Upper lobe of left lung (tissue), 6 donors: ENCODE measurements around the gene ARRDC1. TPM values are rescaled to one million over a fixed set of nuclear protein-coding genes. Genes with fewer than 3 reads are reported as not detected.
A peak's percentile ranks its signal among the peaks of the same experiment; 100 is the strongest.
"Not testable (repeated sequence)": the region's sequence is repeated elsewhere in the genome, so short reads cannot be mapped to it uniquely, and the experiment has no call there.

Source experiments
- ATAC-seq, 2 donors: fragments of 200-7000 bp; cut with Tn5 transposase; one replicate each; pipeline ENCODE4 v1.9.1; 2022; ENCODE audit warnings: mild to moderate bottlenecking in 2 of 2, moderate library complexity in 2 of 2; ENCODE audit not compliant: low FRiP score in 2 of 2
- DNase-seq, 2 donors: peaks; one replicate each; pipeline ENCODE4 v3.0.0-alpha.2; 2019 to 2020
- H3K27ac ChIP-seq, 4 donors: fragments of 200-600 bp; sonication (generic); one replicate each; pipeline ENCODE4 v1.5.1; 2016 to 2019
- H3K27me3 ChIP-seq, 4 donors: fragments of 200-600 bp; sonication (generic); one replicate each; pipeline ENCODE4 v1.5.1; 2017 to 2019
- H3K36me3 ChIP-seq, 4 donors: fragments of 200-600 bp; sonication (generic); one replicate each; pipeline ENCODE4 v1.5.1; 2016 to 2019
- H3K4me1 ChIP-seq, 4 donors: fragments of 200-600 bp; sonication (generic); one replicate each; pipeline ENCODE4 v1.5.1; 2018 to 2019
- H3K4me3 ChIP-seq, 4 donors: fragments of 200-600 bp; sonication (generic); one replicate each; pipeline ENCODE4 v1.5.1; 2017 to 2019; ENCODE audit warnings: mild to moderate bottlenecking in 2 of 4, moderate library complexity in 1 of 4
- H3K9me3 ChIP-seq, 4 donors: fragments of 200-600 bp; sonication (generic); one replicate each; pipeline ENCODE4 v1.5.1; 2018 to 2019
- EP300 ChIP-seq, 4 donors: sonication (generic); formaldehyde crosslinking; IDR thresholded peaks; one replicate each; pipeline ENCODE4 v1.5.1; 2017; ENCODE audit warnings: antibody characterized with exemption in 4 of 4, control low read depth in 2 of 4
- POLR2A ChIP-seq, 4 donors: fragments of 450-650 bp; IDR thresholded peaks; one replicate each; pipeline ENCODE4 v1.5.1; 2016 to 2017; ENCODE audit warnings: antibody characterized with exemption in 4 of 4, mild to moderate bottlenecking in 2 of 4
- POLR2AphosphoS5 ChIP-seq, 2 donors: sonication (generic); formaldehyde crosslinking; IDR thresholded peaks; one replicate each; pipeline ENCODE4 v1.5.1; 2017; ENCODE audit warnings: antibody characterized with exemption in 2 of 2
- WGBS, 2 donors: methylation state at CpG; one replicate each; pipeline ENCODE4 v1.1.5; 2017 to 2018; 5-methylcytosine and 5-hydroxymethylcytosine counted together
- total RNA-seq, 6 donors: library from RNA; depleted of rRNA in 4 of 6; stranded (reverse); fragments of >200 nt in 4 of 6; gene quantifications; one replicate each; pipeline versions ENCODE4 v1.1.0 to v1.2.1, GENCODE V29; 2016 to 2021
- TF ChIP-seq, protein P1 (sequence below), 6 experiments: fragments of 450-650 bp in 4 of 6; fragments of 200-600 bp in 2 of 6; sonication (generic) in 2 of 6; IDR thresholded peaks; one replicate each; pipeline ENCODE4 v1.5.1; 2016 to 2019; ENCODE audit warnings: antibody characterized with exemption in 6 of 6
- donor health status: DM: no; HTN: no; CAD: no; lungs with moderate emphysema.
- donor health status: DM: no; HTN: yes; CAD: no; lungs with severe emphysema.

ARRDC1 gene
- total RNA-seq, 6 donors from 2014 or later = 74.9 to 202 (median 99.6) TPM

- no peak for TF ChIP-seq POLR2AphosphoS5 (IDR thresholded peaks at IDR 0.05)
- TF ChIP-seq POLR2A (IDR thresholded peaks at IDR 0.05) = no peak
- TF ChIP-seq, protein P1, sequence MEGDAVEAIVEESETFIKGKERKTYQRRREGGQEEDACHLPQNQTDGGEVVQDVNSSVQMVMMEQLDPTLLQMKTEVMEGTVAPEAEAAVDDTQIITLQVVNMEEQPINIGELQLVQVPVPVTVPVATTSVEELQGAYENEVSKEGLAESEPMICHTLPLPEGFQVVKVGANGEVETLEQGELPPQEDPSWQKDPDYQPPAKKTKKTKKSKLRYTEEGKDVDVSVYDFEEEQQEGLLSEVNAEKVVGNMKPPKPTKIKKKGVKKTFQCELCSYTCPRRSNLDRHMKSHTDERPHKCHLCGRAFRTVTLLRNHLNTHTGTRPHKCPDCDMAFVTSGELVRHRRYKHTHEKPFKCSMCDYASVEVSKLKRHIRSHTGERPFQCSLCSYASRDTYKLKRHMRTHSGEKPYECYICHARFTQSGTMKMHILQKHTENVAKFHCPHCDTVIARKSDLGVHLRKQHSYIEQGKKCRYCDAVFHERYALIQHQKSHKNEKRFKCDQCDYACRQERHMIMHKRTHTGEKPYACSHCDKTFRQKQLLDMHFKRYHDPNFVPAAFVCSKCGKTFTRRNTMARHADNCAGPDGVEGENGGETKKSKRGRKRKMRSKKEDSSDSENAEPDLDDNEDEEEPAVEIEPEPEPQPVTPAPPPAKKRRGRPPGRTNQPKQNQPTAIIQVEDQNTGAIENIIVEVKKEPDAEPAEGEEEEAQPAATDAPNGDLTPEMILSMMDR (IDR thresholded peaks at IDR 0.05) = peak in 2 of 6 experiments; percentile 30
- TF ChIP-seq EP300 (IDR thresholded peaks at IDR 0.05) = no peak
- Histone ChIP-seq H3K27ac (no peak overlapping the region), H3K27me3 (no peaks in the 10 kb centered on the region), H3K4me3 (no peak overlapping the region), H3K9me3 (no peaks in the 10 kb centered on the region), H3K4me1 (peaks cover 38 to 75% (median 45%) of the 10 kb centered on the region in 4 donors), H3K36me3 (peaks cover 0 to 9% (median 3%) of the 10 kb centered on the region in 4 donors)
- no peak for ATAC-seq
- WGBS, 2 donors = 65% methylated on average over 6 of the region's 6 CpGs
- DNase-seq = no peak
Measured at GRCh38 chr9:137621131-137621757, 15.8 kb downstream of the ARRDC1 start.

DNA sequence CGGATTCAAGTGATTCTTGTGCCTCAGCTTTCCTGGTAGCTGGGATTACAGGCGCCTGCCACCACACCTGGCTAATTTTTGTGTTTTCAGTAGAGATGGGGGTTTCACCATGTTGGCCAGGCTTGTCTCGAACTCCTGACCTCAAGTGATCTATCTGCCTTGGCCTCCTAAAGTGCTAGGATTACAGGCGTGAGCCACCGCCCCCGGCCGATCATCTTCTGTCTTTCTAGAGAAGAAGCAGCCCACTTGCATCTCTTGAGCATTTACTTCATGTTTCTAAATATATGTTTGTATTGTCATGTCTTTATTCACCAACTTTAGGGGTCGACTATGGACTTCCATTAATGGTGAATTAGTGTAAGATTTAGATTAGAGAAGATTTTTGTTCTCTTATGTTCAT is 16.7 kb downstream of the ARRDC1 start:
- not testable (repeated sequence) for H3K4me3 ChIP-seq, H3K27ac ChIP-seq, H3K36me3 ChIP-seq, H3K9me3 ChIP-seq, ATAC-seq, H3K27me3 ChIP-seq, DNase-seq
- H3K4me1 ChIP-seq = peaks cover 30 to 66% (median 42%) of the 10 kb centered on the region in 4 donors
- WGBS, 2 donors = 79 to 86% methylated on average over 7 to 8 of the region's 8 CpGs

DNA sequence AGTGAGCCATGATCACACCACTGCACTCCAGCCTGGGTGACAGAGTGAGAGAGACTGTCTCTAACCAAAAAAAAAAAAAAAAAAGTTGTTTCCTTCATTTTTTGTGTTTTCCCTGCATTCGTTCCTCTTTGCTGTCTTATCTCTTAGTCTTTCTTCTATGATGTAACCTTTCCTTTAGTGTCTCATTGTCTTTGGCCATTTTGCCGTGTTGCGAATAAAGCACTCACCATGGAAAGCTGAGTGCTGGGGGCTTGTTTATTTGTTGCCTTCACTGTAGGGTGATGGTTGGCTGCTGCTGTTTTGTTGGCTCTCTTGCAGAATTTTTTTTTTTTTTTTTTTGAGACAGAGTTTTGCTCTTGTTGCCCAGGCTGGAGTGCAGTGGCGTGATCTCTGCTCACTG is 21.0 kb downstream of the ARRDC1 start:
- ATAC-seq = no peak
- Histone ChIP-seq H3K4me1 (peaks cover 41 to 69% (median 44%) of the 10 kb centered on the region in 4 donors), H3K27me3 (no peaks in the 10 kb centered on the region), H3K36me3 (peaks cover 0 to 7% (median 3%) of the 10 kb centered on the region in 4 donors), H3K9me3 (no peaks in the 10 kb centered on the region), H3K27ac (no peak overlapping the region), H3K4me3 (no peak overlapping the region)
- 64 to 71% methylated on average over 4 of the region's 4 CpGs for WGBS, 2 donors
- TF ChIP-seq POLR2AphosphoS5 (IDR thresholded peaks at IDR 0.05) (no peak), EP300 (IDR thresholded peaks at IDR 0.05) (no peak), POLR2A (IDR thresholded peaks at IDR 0.05) (no peak)
- TF ChIP-seq, protein P1 (IDR thresholded peaks at IDR 0.05) = no peak
- no peak for DNase-seq

GRCh38 chr9:137627406-137627805 is 21.9 kb downstream of the ARRDC1 start:
- H3K4me1 ChIP-seq = peaks cover 38 to 69% (median 46%) of the 10 kb centered on the region in 4 donors

DNA sequence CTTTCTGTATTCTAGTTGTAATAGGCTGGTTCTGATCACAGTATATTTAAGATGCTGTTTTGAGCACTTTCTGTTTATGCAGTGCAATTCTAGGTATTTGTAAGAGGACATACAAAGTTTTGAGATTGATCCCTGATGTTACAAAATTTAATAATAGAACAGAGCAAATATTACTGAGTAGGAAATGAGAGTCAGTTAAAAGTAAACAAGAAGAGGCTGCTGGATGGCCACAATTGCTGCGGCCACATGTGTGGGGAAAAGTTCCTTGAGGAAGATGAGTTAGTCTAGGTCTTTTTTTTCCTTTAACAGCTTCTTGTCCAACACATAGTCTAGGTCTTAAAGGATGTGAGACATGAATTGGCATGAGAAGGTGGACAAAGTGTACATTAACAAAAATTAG is 24.6 kb downstream of the ARRDC1 start:
- DNase-seq (no peak), ATAC-seq (no peak)
- TF ChIP-seq POLR2AphosphoS5 (IDR thresholded peaks at IDR 0.05) (no peak), POLR2A (IDR thresholded peaks at IDR 0.05) (no peak), EP300 (IDR thresholded peaks at IDR 0.05) (no peak)
- TF ChIP-seq, protein P1 (IDR thresholded peaks at IDR 0.05) = no peak
- Histone ChIP-seq H3K27me3 (no peaks in the 10 kb centered on the region), H3K4me1 (peaks cover 38 to 61% (median 51%) of the 10 kb centered on the region in 4 donors), H3K9me3 (no peaks in the 10 kb centered on the region), H3K4me3 (no peak overlapping the region), H3K36me3 (no peaks in the 10 kb centered on the region), H3K27ac (peak overlapping the region in 1 of 4 donors; percentile 67)
- 11 to 28% methylated on average over 1 of the region's 1 CpG for WGBS, 2 donors

More at GRCh38 chr9:137627406-137627805, 21.9 kb downstream of the ARRDC1 start:
- not testable (repeated sequence) for H3K36me3 ChIP-seq, ATAC-seq, H3K27me3 ChIP-seq, H3K4me3 ChIP-seq, H3K27ac ChIP-seq, H3K9me3 ChIP-seq
- 97 to 98% methylated on average over 14 of the region's 14 CpGs for WGBS, 2 donors
- peak in 1 of 2 donors; percentile 61 for DNase-seq

DNA sequence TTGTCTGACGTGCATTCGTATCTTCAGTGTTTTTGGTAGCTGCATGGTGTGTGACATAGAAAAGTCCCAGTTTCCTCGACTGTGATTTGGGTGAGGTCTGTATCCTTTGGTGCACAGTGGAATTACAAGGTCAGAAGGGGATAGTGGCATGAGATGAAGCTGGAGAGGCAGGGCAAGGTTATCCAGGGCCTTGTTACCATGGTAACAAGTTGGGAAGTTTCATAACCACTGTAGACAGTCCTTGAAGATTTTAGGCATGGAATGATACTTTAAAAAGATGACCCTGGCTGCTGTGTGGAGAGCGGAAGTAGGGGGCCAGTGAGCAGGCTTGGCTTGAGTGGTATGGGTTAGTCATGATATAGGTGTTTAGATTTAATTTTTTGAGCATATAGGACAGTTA is 25.2 kb downstream of the ARRDC1 start:
- Histone ChIP-seq H3K27ac (peak overlapping the region in 1 of 4 donors; percentile 40), H3K4me1 (peaks cover 38 to 55% (median 49%) of the 10 kb centered on the region in 4 donors)

More for the DNA sequence above, 25.2 kb downstream of the ARRDC1 start:
- no peak overlapping the region for H3K4me3 ChIP-seq
- H3K36me3 ChIP-seq = no peaks in the 10 kb centered on the region
- DNase-seq (no peak), ATAC-seq (no peak)
- 61 to 62% methylated on average over 4 of the region's 4 CpGs for WGBS, 2 donors
- TF ChIP-seq, protein P1 (IDR thresholded peaks at IDR 0.05) = no peak
- TF ChIP-seq POLR2A (IDR thresholded peaks at IDR 0.05) (no peak), EP300 (IDR thresholded peaks at IDR 0.05) (no peak), POLR2AphosphoS5 (IDR thresholded peaks at IDR 0.05) (no peak)
- no peaks in the 10 kb centered on the region for H3K27me3 ChIP-seq
- H3K9me3 ChIP-seq = no peaks in the 10 kb centered on the region
